AG09319 (cell line): ENCODE measurements around the gene TOMM7.
"Not testable (repeated sequence)": the region's sequence is repeated elsewhere in the genome, so short reads cannot be mapped to it uniquely, and the experiment has no call there.

Experiments
- DNase-seq: peaks from one replicate; pipeline ENCODE4 v3.0.0-alpha.2; 2010; ENCODE audit warnings: low read depth; ENCODE audit errors: extremely low read depth
- TF ChIP-seq, protein P1 (sequence below): IDR thresholded peaks from 2 replicates; pipeline ENCODE4 v1.5.1; 2011; ENCODE audit warnings: low read depth, mild to moderate bottlenecking, inconsistent platforms, low read length, moderate library complexity

Gene TOMM7

GRCh38 chr7:22793593-22794462 lies 28.8 kb downstream of the TOMM7 start:
- no peak for DNase-seq
- TF ChIP-seq, protein P1, sequence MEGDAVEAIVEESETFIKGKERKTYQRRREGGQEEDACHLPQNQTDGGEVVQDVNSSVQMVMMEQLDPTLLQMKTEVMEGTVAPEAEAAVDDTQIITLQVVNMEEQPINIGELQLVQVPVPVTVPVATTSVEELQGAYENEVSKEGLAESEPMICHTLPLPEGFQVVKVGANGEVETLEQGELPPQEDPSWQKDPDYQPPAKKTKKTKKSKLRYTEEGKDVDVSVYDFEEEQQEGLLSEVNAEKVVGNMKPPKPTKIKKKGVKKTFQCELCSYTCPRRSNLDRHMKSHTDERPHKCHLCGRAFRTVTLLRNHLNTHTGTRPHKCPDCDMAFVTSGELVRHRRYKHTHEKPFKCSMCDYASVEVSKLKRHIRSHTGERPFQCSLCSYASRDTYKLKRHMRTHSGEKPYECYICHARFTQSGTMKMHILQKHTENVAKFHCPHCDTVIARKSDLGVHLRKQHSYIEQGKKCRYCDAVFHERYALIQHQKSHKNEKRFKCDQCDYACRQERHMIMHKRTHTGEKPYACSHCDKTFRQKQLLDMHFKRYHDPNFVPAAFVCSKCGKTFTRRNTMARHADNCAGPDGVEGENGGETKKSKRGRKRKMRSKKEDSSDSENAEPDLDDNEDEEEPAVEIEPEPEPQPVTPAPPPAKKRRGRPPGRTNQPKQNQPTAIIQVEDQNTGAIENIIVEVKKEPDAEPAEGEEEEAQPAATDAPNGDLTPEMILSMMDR: no peak

- TF ChIP-seq, protein P1: no peak
- no peak for DNase-seq
Measured at GRCh38 chr7:22791204-22792158, 31.2 kb downstream of the TOMM7 start.

DNA sequence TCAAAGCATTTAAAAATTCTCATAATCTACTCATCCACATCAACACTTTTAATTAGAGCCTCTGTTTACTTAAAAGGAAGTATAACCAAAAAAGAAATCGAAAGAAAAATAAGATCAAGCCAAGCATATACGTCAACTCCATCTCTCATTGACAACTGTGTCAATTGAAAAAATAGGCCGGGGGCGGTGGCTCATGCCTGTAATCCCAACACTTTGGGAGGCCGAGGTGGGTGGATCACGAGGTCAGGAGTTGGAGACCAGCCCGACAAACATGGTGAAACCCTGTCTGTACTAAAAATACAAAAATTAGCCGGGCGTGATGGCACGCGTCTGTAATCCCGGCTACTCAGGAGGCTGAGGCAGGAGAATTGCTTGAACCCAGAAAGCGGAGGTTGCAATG lies 32.0 kb downstream of the TOMM7 start:
- DNase-seq: not testable (repeated sequence)

DNA sequence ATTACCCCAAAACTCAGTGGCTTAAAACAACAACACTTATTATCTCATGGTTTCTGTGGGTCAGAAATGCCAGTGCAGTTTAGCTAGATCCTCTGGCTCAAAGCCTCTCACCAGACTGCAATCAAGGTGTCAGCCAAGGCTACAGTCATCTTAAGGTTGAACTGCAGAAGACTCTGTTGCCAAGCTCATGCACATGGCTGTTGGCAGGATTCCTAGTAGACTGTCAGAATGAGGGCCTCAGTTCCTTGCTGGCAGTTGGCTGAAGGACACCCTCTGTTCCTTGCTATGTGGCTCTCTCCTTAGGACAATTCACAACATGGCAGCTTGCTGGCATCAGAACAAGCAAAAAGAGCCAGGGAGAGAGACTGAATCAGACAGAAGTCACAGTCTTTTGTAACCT lies 34.7 kb downstream of the TOMM7 start:
- no peak for DNase-seq
- TF ChIP-seq, protein P1: no peak

DNA sequence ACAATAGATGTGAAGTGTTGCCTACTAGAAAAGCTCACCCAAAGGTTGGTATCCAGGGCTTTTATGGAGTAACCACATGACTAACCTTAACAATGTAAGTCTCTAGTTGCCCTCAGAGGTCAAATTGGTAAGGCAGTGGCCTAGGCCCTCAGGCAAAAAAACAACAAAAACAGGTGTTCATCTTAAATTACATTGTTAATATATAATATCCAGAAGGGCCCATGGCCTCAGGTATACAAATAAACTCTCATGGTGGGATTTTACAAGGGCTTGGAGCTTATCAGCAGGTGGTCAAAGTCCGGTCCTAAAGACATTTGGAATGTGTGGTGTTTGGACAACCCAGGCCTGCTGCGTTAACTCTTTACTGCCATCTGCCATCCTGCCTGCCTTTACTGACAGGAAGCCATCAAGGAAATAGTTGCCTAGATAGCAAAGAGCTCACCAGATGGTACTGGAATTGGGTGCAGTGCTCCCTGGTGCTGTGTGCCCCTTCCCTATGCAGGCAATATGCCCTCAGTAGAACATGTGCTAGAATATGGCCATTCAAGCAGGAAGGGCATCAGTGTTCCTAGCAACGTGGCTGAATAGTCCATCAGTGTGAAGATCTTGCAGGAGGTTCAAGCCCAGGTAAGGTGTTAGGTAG lies 36.2 kb downstream of the TOMM7 start:
- TF ChIP-seq, protein P1: no peak
- DNase-seq: no peak

GRCh38 chr7:22784346-22784745 lies 38.3 kb downstream of the TOMM7 start:
- DNase-seq: no peak
- TF ChIP-seq, protein P1: no peak

DNA sequence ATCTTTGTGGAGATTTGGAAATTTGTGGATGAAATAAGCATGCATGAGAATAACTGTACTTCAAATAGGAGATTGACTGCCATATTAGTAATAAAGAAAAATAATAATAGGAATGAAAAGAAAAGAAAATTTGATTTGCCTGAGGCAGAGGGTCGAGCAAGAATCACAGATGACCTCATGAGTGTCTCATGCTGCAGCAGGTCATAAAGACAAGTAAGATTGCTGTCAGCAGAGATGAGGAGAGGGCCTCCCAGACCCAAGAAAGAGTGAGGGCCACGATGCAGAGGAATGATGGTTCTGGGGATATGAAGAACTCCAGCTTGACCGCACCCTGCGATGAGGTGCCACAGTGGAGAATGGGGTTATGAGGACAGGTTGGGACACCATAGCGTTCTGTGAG lies 39.2 kb downstream of the TOMM7 start:
- no peak for DNase-seq
- TF ChIP-seq, protein P1: no peak
